Measurements from ENCODE around the gene P3H2. TPM values are rescaled to one million over a fixed set of nuclear protein-coding genes. Genes with fewer than 3 reads are reported as not detected.

Gene P3H2
- total RNA-seq, 2 donors from 2014 or later = 285 to 322 TPM

DNA sequence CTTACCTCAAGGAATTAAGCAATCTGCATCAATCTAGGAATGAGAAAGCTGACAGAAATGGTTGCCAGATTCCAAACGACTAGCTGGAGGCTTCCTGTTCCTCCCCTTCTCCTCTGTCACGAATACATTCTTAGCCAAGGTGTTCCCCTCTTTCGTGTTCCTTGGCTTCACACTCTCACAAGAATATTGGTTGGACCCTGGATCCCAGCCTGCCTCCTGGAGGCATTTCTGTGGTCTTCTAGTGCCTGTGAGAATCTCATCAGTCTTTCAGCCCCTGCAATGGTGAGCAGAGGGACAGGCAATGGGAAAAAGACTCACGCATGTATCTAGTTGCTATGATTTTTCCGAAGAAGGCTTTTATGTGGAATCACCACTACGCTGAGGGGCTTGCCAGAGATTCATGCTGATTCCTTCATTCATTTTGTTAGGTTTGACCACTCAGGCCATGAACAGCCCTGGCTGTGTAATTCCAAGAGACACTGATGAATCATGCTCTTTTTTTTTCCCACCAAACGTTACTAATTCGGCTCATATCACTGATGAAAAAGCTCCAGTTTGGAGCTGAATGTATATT is 1.6 kb upstream of the P3H2 start:
- no peak for DNase-seq
- Histone ChIP-seq H3K36me3 (ENCODE audit: control insufficient read depth, insufficient read depth, low read length) (peaks cover 19% of the 10 kb centered on the region), H3K9me3 (ENCODE audit: control insufficient read depth, low read length) (no peaks in the 10 kb centered on the region), H3K9ac (ENCODE audit: extremely low read depth, low read length, poor library complexity, severe bottlenecking) (no peak overlapping the region), H3K4me3 (ENCODE audit: low read length) (peak overlapping the region; percentile 89), H3K4me1 (ENCODE audit: control insufficient read depth, insufficient read depth, low read length) (no peaks in the 10 kb centered on the region), H3K27me3 (ENCODE audit: control insufficient read depth, insufficient read depth, low read length, poor library complexity, severe bottlenecking) (no peaks in the 10 kb centered on the region), H3K27ac (ENCODE audit: low read depth, low read length) (no peak overlapping the region)
- Mint-ChIP-seq H3K27ac (peak overlapping the region; percentile 79), H3K4me3 (peak overlapping the region; percentile 93), H3K9me3 (no peaks in the 10 kb centered on the region), H3K4me1 (peaks cover 39% of the 10 kb centered on the region), H3K36me3 (ENCODE audit: low read depth) (peaks cover 14% of the 10 kb centered on the region), H3K27me3 (ENCODE audit: insufficient read depth) (peaks cover 13% of the 10 kb centered on the region)
- WGBS, 2 experiments (ENCODE audit: insufficient coverage in 1 of 2, insufficient read length in 1 of 2) = 76 to 87% methylated on average over 4 to 8 of the region's 8 CpGs
- TF ChIP-seq, protein P1, sequence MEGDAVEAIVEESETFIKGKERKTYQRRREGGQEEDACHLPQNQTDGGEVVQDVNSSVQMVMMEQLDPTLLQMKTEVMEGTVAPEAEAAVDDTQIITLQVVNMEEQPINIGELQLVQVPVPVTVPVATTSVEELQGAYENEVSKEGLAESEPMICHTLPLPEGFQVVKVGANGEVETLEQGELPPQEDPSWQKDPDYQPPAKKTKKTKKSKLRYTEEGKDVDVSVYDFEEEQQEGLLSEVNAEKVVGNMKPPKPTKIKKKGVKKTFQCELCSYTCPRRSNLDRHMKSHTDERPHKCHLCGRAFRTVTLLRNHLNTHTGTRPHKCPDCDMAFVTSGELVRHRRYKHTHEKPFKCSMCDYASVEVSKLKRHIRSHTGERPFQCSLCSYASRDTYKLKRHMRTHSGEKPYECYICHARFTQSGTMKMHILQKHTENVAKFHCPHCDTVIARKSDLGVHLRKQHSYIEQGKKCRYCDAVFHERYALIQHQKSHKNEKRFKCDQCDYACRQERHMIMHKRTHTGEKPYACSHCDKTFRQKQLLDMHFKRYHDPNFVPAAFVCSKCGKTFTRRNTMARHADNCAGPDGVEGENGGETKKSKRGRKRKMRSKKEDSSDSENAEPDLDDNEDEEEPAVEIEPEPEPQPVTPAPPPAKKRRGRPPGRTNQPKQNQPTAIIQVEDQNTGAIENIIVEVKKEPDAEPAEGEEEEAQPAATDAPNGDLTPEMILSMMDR (conservative IDR thresholded peaks at IDR 0.05) = no peak

- H3K27ac Mint-ChIP-seq = peak overlapping the region; percentile 61
Measured at GRCh38 chr3:190121383-190121782, 686 bp upstream of the P3H2 start.

GRCh38 chr3:190121061-190121377 is 322 bp upstream of the P3H2 start:
- H3K9me3 ChIP-seq (ENCODE audit: control insufficient read depth, low read length) = no peaks in the 10 kb centered on the region
- H3K27ac ChIP-seq (ENCODE audit: low read depth, low read length) = no peak overlapping the region
- H3K27ac Mint-ChIP-seq = no peak overlapping the region
- H3K4me3 ChIP-seq (ENCODE audit: low read length) = peak overlapping the region; percentile 89
- peaks cover 17% of the 10 kb centered on the region for H3K36me3 Mint-ChIP-seq (ENCODE audit: low read depth)
- no peaks in the 10 kb centered on the region for H3K4me1 ChIP-seq (ENCODE audit: control insufficient read depth, insufficient read depth, low read length)
- H3K4me1 Mint-ChIP-seq = peaks cover 51% of the 10 kb centered on the region
- DNase-seq = no peak
- H3K9me3 Mint-ChIP-seq = no peaks in the 10 kb centered on the region
- H3K4me3 Mint-ChIP-seq = peak overlapping the region; percentile 93
- TF ChIP-seq, protein P1 (conservative IDR thresholded peaks at IDR 0.05) = no peak
- H3K27me3 ChIP-seq (ENCODE audit: control insufficient read depth, insufficient read depth, low read length, poor library complexity, severe bottlenecking) = no peaks in the 10 kb centered on the region
- H3K36me3 ChIP-seq (ENCODE audit: control insufficient read depth, insufficient read depth, low read length) = peaks cover 30% of the 10 kb centered on the region
- peak overlapping the region; percentile 92 for H3K9ac ChIP-seq (ENCODE audit: extremely low read depth, low read length, poor library complexity, severe bottlenecking)
- H3K27me3 Mint-ChIP-seq (ENCODE audit: insufficient read depth) = peaks cover 13% of the 10 kb centered on the region
- 31 to 37% methylated on average over 3 to 9 of the region's 13 CpGs for WGBS, 2 experiments (ENCODE audit: insufficient coverage in 1 of 2, insufficient read length in 1 of 2)

More at GRCh38 chr3:190121383-190121782, 686 bp upstream of the P3H2 start:
- H3K27ac ChIP-seq (ENCODE audit: low read depth, low read length) = no peak overlapping the region
- Mint-ChIP-seq H3K4me3 (peak overlapping the region; percentile 93), H3K4me1 (peaks cover 48% of the 10 kb centered on the region), H3K36me3 (ENCODE audit: low read depth) (peaks cover 17% of the 10 kb centered on the region), H3K27me3 (ENCODE audit: insufficient read depth) (peaks cover 13% of the 10 kb centered on the region), H3K9me3 (no peaks in the 10 kb centered on the region)
- DNase-seq = no peak
- H3K36me3 ChIP-seq (ENCODE audit: control insufficient read depth, insufficient read depth, low read length) = peaks cover 28% of the 10 kb centered on the region
- TF ChIP-seq, protein P1 (conservative IDR thresholded peaks at IDR 0.05) = no peak
- no peaks in the 10 kb centered on the region for H3K9me3 ChIP-seq (ENCODE audit: control insufficient read depth, low read length)
- peak overlapping the region; percentile 89 for H3K4me3 ChIP-seq (ENCODE audit: low read length)
- peak overlapping the region; percentile 92 for H3K9ac ChIP-seq (ENCODE audit: extremely low read depth, low read length, poor library complexity, severe bottlenecking)
- no peaks in the 10 kb centered on the region for H3K4me1 ChIP-seq (ENCODE audit: control insufficient read depth, insufficient read depth, low read length)
- 85 to 97% methylated on average over 10 to 12 of the region's 12 CpGs for WGBS, 2 experiments (ENCODE audit: insufficient coverage in 1 of 2, insufficient read length in 1 of 2)
- no peaks in the 10 kb centered on the region for H3K27me3 ChIP-seq (ENCODE audit: control insufficient read depth, insufficient read depth, low read length, poor library complexity, severe bottlenecking)

Measured in endodermal cell (in vitro differentiated cells).